Gastrocnemius medialis (tissue), 4 donors: ENCODE data around the gene TNFRSF12A. TPM values are rescaled to one million over a fixed set of nuclear protein-coding genes. Genes with fewer than 3 reads are reported as not detected.

ENCODE experiments used
- ATAC-seq, 2 donors: fragments of 150-250 bp; one replicate each; pipeline ENCODE4 v1.9.1; 2016
- DNase-seq, 2 donors: peaks; one replicate each; pipeline ENCODE4 v3.0.0-alpha.2; 2019
- H3K27ac ChIP-seq, 4 donors: fragments of 200-600 bp; sonication (generic); 1 replicate in 1 of 4; 2 replicates in 3 of 4; pipeline ENCODE4 v1.5.1; 2016 to 2018; ENCODE audit warnings: mild to moderate bottlenecking in 2 of 4, moderate library complexity in 1 of 4
- H3K27me3 ChIP-seq, 3 donors: fragments of 200-600 bp; sonication (generic) in 2 of 3; 1 replicate in 1 of 3; 2 replicates in 2 of 3; pipeline versions ENCODE4 v1.5.1 to v1.6.0; 2016 to 2019; ENCODE audit warnings: mild to moderate bottlenecking in 1 of 3, moderate library complexity in 1 of 3
- H3K36me3 ChIP-seq, 2 donors: fragments of 200-600 bp; sonication (generic) in 1 of 2; one replicate each; pipeline ENCODE4 v1.5.1; 2017 to 2018
- H3K4me1 ChIP-seq, 2 donors: fragments of 200-600 bp; sonication (generic) in 1 of 2; one replicate each; pipeline ENCODE4 v1.5.1; 2016 to 2017; ENCODE audit warnings: mild to moderate bottlenecking in 2 of 2
- H3K4me3 ChIP-seq, 4 donors: fragments of 200-600 bp; sonication (generic) in 3 of 4; 1 replicate in 1 of 4; 2 replicates in 3 of 4; pipeline ENCODE4 v1.5.1; 2016 to 2019; ENCODE audit warnings: mild to moderate bottlenecking in 2 of 4
- H3K9me3 ChIP-seq, 3 donors: fragments of 200-600 bp; sonication (generic) in 2 of 3; 1 replicate in 1 of 3; 2 replicates in 2 of 3; pipeline ENCODE4 v1.5.1; 2016 to 2019
- CTCF ChIP-seq, 5 experiments: fragments of 450-650 bp in 3 of 5; fragments of 200-600 bp in 2 of 5; sonication (generic) in 2 of 5; IDR thresholded peaks in 4 of 5; conservative IDR thresholded peaks in 1 of 5; 1 replicate in 4 of 5; 2 replicates in 1 of 5; pipeline ENCODE4 v1.5.1; 2016 to 2019; ENCODE audit warnings: antibody characterized with exemption in 5 of 5, mild to moderate bottlenecking in 3 of 5, moderate library complexity in 3 of 5
- POLR2A ChIP-seq, 2 donors: fragments of 450-650 bp; IDR thresholded peaks; one replicate each; pipeline ENCODE4 v1.6.1; 2017; ENCODE audit warnings: antibody characterized with exemption in 2 of 2, mild to moderate bottlenecking in 2 of 2, moderate library complexity in 2 of 2
- in situ Hi-C, 4 donors: fragments of 200-750 bp; cut with MboI; loops; one replicate each; pipeline versions ENCODE4 v1.15.0 to v1.8.0; 2017; ENCODE audit warnings: low sequenced_read_pairs in 4 of 4
- intact Hi-C: fragments of 100-400 bp; cut with DNase I; formaldehyde crosslinking; loops from one replicate; pipeline ENCODE4 v1.15.1; 2023; ENCODE audit warnings: low total_unique reads
- total RNA-seq, 4 donors: library from RNA; depleted of rRNA; stranded (reverse); fragments of >200 nt; gene quantifications; one replicate each; pipeline versions ENCODE4 v1.1.0 to v1.2.3, GENCODE V29; 2016

Gene TNFRSF12A
- total RNA-seq, 4 donors from 2014 or later, result 34.0 to 161 (median 85.5) TPM

- TF ChIP-seq CTCF (IDR thresholded peaks at IDR 0.05 in 4 of 5, conservative IDR thresholded peaks at IDR 0.05 in 1 of 5) (no peak), POLR2A (IDR thresholded peaks at IDR 0.05) (no peak)
- no peaks in the 10 kb centered on the region for H3K9me3 ChIP-seq
- intact Hi-C loops (no loop called here), in situ Hi-C loops (no loop called here)
- peaks cover 0 to 2% of the 10 kb centered on the region in 2 donors for H3K36me3 ChIP-seq
- no peak for ATAC-seq
- no peak for DNase-seq
- no peak overlapping the region for H3K27ac ChIP-seq
- peaks cover 27 to 37% (median 32%) of the 10 kb centered on the region in 3 donors for H3K27me3 ChIP-seq
- H3K4me3 ChIP-seq, result no peak overlapping the region
- H3K4me1 ChIP-seq, result no peaks in the 10 kb centered on the region
Measured at GRCh38 chr16:3012246-3012645, 7.9 kb upstream of the TNFRSF12A start.

- ATAC-seq (no peak), DNase-seq (no peak)
- H3K4me3 ChIP-seq, result no peak within 1 kb of the TSS
- TF ChIP-seq POLR2A (IDR thresholded peaks at IDR 0.05) (no peak), CTCF (IDR thresholded peaks at IDR 0.05 in 4 of 5, conservative IDR thresholded peaks at IDR 0.05 in 1 of 5) (no peak)
- H3K27me3 ChIP-seq, result peaks cover 34 to 44% (median 36%) of the 10 kb centered on the region in 3 donors
- H3K27ac ChIP-seq, result no peak within 1 kb of the TSS
- no peaks in the 10 kb centered on the region for H3K36me3 ChIP-seq
- H3K4me1 ChIP-seq, result no peaks in the 10 kb centered on the region
- in situ Hi-C loops (no loop called here), intact Hi-C loops (no loop called here)
- no peaks in the 10 kb centered on the region for H3K9me3 ChIP-seq
Measured at GRCh38 chr16:3012828-3013420, 7.2 kb upstream of the TNFRSF12A start, which contains the start of gene CLDN9. CLDN9 (plus strand) TSS chr16:3012923; CDS start chr16:3013363, 440 bp downstream.

GRCh38 chr16:3013491-3013951, 6.6 kb upstream of the TNFRSF12A start:
- no peak overlapping the region for H3K4me3 ChIP-seq

GRCh38 chr16:3013998-3014690, 6.0 kb upstream of the TNFRSF12A start:
- Histone ChIP-seq H3K27me3 (peaks cover 40 to 54% (median 45%) of the 10 kb centered on the region in 3 donors), H3K27ac (no peak overlapping the region)

More at GRCh38 chr16:3013491-3013951, 6.6 kb upstream of the TNFRSF12A start:
- TF ChIP-seq CTCF (IDR thresholded peaks at IDR 0.05 in 4 of 5, conservative IDR thresholded peaks at IDR 0.05 in 1 of 5), result no peak
- TF ChIP-seq POLR2A (IDR thresholded peaks at IDR 0.05), result no peak
- no peaks in the 10 kb centered on the region for H3K4me1 ChIP-seq
- peaks cover 38 to 48% (median 42%) of the 10 kb centered on the region in 3 donors for H3K27me3 ChIP-seq
- no peaks in the 10 kb centered on the region for H3K36me3 ChIP-seq
- in situ Hi-C loops (no loop called here), intact Hi-C loops (no loop called here)
- DNase-seq, result no peak
- H3K9me3 ChIP-seq, result no peaks in the 10 kb centered on the region
- no peak for ATAC-seq
- H3K27ac ChIP-seq, result no peak overlapping the region

More at GRCh38 chr16:3013998-3014690, 6.0 kb upstream of the TNFRSF12A start:
- DNase-seq, result no peak
- ATAC-seq, result no peak
- intact Hi-C loops (no loop called here), in situ Hi-C loops (no loop called here)
- no peaks in the 10 kb centered on the region for H3K36me3 ChIP-seq
- no peak overlapping the region for H3K4me3 ChIP-seq
- H3K9me3 ChIP-seq, result no peaks in the 10 kb centered on the region
- no peaks in the 10 kb centered on the region for H3K4me1 ChIP-seq
- TF ChIP-seq POLR2A (IDR thresholded peaks at IDR 0.05) (no peak), CTCF (IDR thresholded peaks at IDR 0.05 in 4 of 5, conservative IDR thresholded peaks at IDR 0.05 in 1 of 5) (no peak)
